Measurements from ENCODE around the gene NXT1. TPM values are rescaled to one million over a fixed set of nuclear protein-coding genes. Genes with fewer than 3 reads are reported as not detected.
A peak's percentile ranks its signal among the peaks of the same experiment; 100 is the strongest.
"Not testable (repeated sequence)": the region's sequence is repeated elsewhere in the genome, so short reads cannot be mapped to it uniquely, and the experiment has no call there.

The NXT1 gene
- total RNA-seq, 8 experiments from 2014 or later = 15.8 to 31.4 (median 22.2) TPM

- no peak overlapping the region for H3K27ac ChIP-seq
- ATAC-seq (replicated peaks in 6 of 8) = no peak
- no peak overlapping the region for H3K4me3 ChIP-seq
- 0 to 100% (median 50%) methylated on average over 1 to 3 of the region's 3 CpGs; no CpG with 5 or more reads in 3 of the 10 experiments for WGBS, 10 experiments
- peaks cover 5 to 11% of the 10 kb centered on the region in 2 donors for H3K4me1 ChIP-seq (replicated peaks in 1 of 2)
- in situ Hi-C loops (cut with MboI; ENCODE audit: low pct_unique_long_range_greater_than_20kb in 2 of 9, low sequenced_read_pairs in 9 of 9, unreplicated experiment in 9 of 9) = loop anchor here in 7 of 9 experiments (10.0 to 25.0 kb wide), 7 partner anchors 297 to 999 kb away; partner anchors contain the start of genes SSTR4 (in 2 of the 7) and THBD (in 2 of the 7)
Measured at GRCh38 chr20:23334111-23334510, 16.5 kb upstream of the NXT1 start.

GRCh38 chr20:23335521-23335920 is 15.1 kb upstream of the NXT1 start:
- in situ Hi-C loops (cut with MboI; ENCODE audit: low pct_unique_long_range_greater_than_20kb in 2 of 9, low sequenced_read_pairs in 9 of 9, unreplicated experiment in 9 of 9) = loop anchor here in 7 of 9 experiments (10.0 to 25.0 kb wide), 7 partner anchors 298 to 1001 kb away; partner anchors contain the start of genes SSTR4 (in 2 of the 7) and THBD (in 2 of the 7)

GRCh38 chr20:23336476-23336875 is 14.1 kb upstream of the NXT1 start:
- Histone ChIP-seq H3K27ac (no peak overlapping the region), H3K4me1 (replicated peaks in 1 of 2) (peaks cover 5 to 11% of the 10 kb centered on the region in 2 donors), H3K4me3 (no peak overlapping the region)
- in situ Hi-C loops (cut with MboI; ENCODE audit: low pct_unique_long_range_greater_than_20kb in 2 of 9, low sequenced_read_pairs in 9 of 9, unreplicated experiment in 9 of 9) = loop anchor here in 7 of 9 experiments (10.0 to 25.0 kb wide), 7 partner anchors 299 to 1002 kb away; partner anchors contain the start of genes SSTR4 (in 2 of the 7) and THBD (in 2 of the 7)
- ATAC-seq (replicated peaks in 6 of 8) = peak in 2 of 8 experiments; percentile 17 to 37
- 69 to 100% (median 92%) methylated on average over 1 to 5 of the region's 5 CpGs; no CpG with 5 or more reads in 1 of the 10 experiments for WGBS, 10 experiments

More at GRCh38 chr20:23335521-23335920, 15.1 kb upstream of the NXT1 start:
- Histone ChIP-seq H3K4me1 (replicated peaks in 1 of 2) (peaks cover 5 to 11% of the 10 kb centered on the region in 2 donors), H3K4me3 (no peak overlapping the region), H3K27ac (no peak overlapping the region)
- 43 to 100% (median 88%) methylated on average over 1 to 5 of the region's 5 CpGs; no CpG with 5 or more reads in 3 of the 10 experiments for WGBS, 10 experiments
- ATAC-seq (replicated peaks in 6 of 8) = no peak

GRCh38 chr20:23337312-23337711 is 13.3 kb upstream of the NXT1 start:
- Histone ChIP-seq H3K4me3 (no peak overlapping the region), H3K4me1 (replicated peaks in 1 of 2) (peaks cover 5 to 11% of the 10 kb centered on the region in 2 donors), H3K27ac (no peak overlapping the region)
- ATAC-seq (replicated peaks in 6 of 8) = peak; percentile 55 to 94 (median 86)
- in situ Hi-C loops (cut with MboI; ENCODE audit: low pct_unique_long_range_greater_than_20kb in 2 of 9, low sequenced_read_pairs in 9 of 9, unreplicated experiment in 9 of 9) = loop anchor here in 7 of 9 experiments (10.0 to 25.0 kb wide), 7 partner anchors 300 to 1003 kb away; partner anchors contain the start of genes SSTR4 (in 2 of the 7) and THBD (in 2 of the 7)

- Histone ChIP-seq H3K4me1 (replicated peaks in 1 of 2) (peaks cover 5 to 11% of the 10 kb centered on the region in 2 donors), H3K27ac (no peak overlapping the region), H3K4me3 (no peak overlapping the region)
- WGBS, 10 experiments = 60 to 100% (median 98%) methylated on average over 1 to 5 of the region's 13 CpGs; no CpG with 5 or more reads in 4 of the 10 experiments
- ATAC-seq (replicated peaks in 6 of 8) = no peak
- in situ Hi-C loops (cut with MboI; ENCODE audit: low pct_unique_long_range_greater_than_20kb in 2 of 9, low sequenced_read_pairs in 9 of 9, unreplicated experiment in 9 of 9) = loop anchor here in 8 of 9 experiments (10.0 to 25.0 kb wide), 9 partner anchors 285 to 1005 kb away; partner anchors contain the start of genes SSTR4 (in 2 of the 8) and THBD (in 2 of the 8)
Measured at GRCh38 chr20:23339986-23340385, 10.6 kb upstream of the NXT1 start.

- H3K4me1 ChIP-seq (replicated peaks in 1 of 2) = peaks cover 5 to 11% of the 10 kb centered on the region in 2 donors
- H3K4me3 ChIP-seq = no peak overlapping the region
- in situ Hi-C loops (cut with MboI; ENCODE audit: low pct_unique_long_range_greater_than_20kb in 2 of 9, low sequenced_read_pairs in 9 of 9, unreplicated experiment in 9 of 9) = loop anchor here in 6 of 9 experiments (10.0 to 25.0 kb wide), 8 partner anchors 286 to 1003 kb away; partner anchors contain the start of genes SSTR4 (in 2 of the 6) and THBD (in 2 of the 6)
- peak; percentile 68 to 88 (median 74) for ATAC-seq (replicated peaks in 6 of 8)
- 20 to 71% (median 36%) methylated on average over 1 to 8 of the region's 9 CpGs; no CpG with 5 or more reads in 2 of the 10 experiments for WGBS, 10 experiments
- no peak overlapping the region for H3K27ac ChIP-seq
Measured at GRCh38 chr20:23340524-23340923, 10.1 kb upstream of the NXT1 start.

GRCh38 chr20:23341073-23341472 is 9.5 kb upstream of the NXT1 start:
- no peak overlapping the region for H3K27ac ChIP-seq
- in situ Hi-C loops (cut with MboI; ENCODE audit: low pct_unique_long_range_greater_than_20kb in 2 of 9, low sequenced_read_pairs in 9 of 9, unreplicated experiment in 9 of 9) = loop anchor here in 6 of 9 experiments (10.0 to 25.0 kb wide), 8 partner anchors 286 to 1004 kb away; partner anchors contain the start of genes SSTR4 (in 2 of the 6) and THBD (in 2 of the 6)
- 8 to 83% (median 33%) methylated on average over 1 to 2 of the region's 2 CpGs; no CpG with 5 or more reads in 4 of the 10 experiments for WGBS, 10 experiments
- no peak for ATAC-seq (replicated peaks in 6 of 8)
- no peak overlapping the region for H3K4me3 ChIP-seq
- peaks cover 5 to 11% of the 10 kb centered on the region in 2 donors for H3K4me1 ChIP-seq (replicated peaks in 1 of 2)

- no peak overlapping the region for H3K27ac ChIP-seq
- in situ Hi-C loops (cut with MboI; ENCODE audit: low pct_unique_long_range_greater_than_20kb in 2 of 9, low sequenced_read_pairs in 9 of 9, unreplicated experiment in 9 of 9) = loop anchor here in 6 of 9 experiments (10.0 to 25.0 kb wide), 8 partner anchors 289 to 1006 kb away; partner anchors contain the start of genes SSTR4 (in 2 of the 6) and THBD (in 2 of the 6)
- 43 to 100% (median 94%) methylated on average over 1 of the region's 1 CpG; no CpG with 5 or more reads in 4 of the 10 experiments for WGBS, 10 experiments
- peaks cover 0 to 6% of the 10 kb centered on the region in 2 donors for H3K4me1 ChIP-seq (replicated peaks in 1 of 2)
- no peak for ATAC-seq (replicated peaks in 6 of 8)
- no peak overlapping the region for H3K4me3 ChIP-seq
Measured at GRCh38 chr20:23343590-23343989, 7.0 kb upstream of the NXT1 start.

- in situ Hi-C loops (cut with MboI; ENCODE audit: low pct_unique_long_range_greater_than_20kb in 2 of 9, low sequenced_read_pairs in 9 of 9, unreplicated experiment in 9 of 9) = loop anchor here in 6 of 9 experiments (10.0 to 25.0 kb wide), 8 partner anchors 290 to 1007 kb away; partner anchors contain the start of genes SSTR4 (in 2 of the 6) and THBD (in 2 of the 6)
- no peak for ATAC-seq (replicated peaks in 6 of 8)
- Histone ChIP-seq H3K4me3 (no peak overlapping the region), H3K4me1 (replicated peaks in 1 of 2) (peaks cover 4 to 12% of the 10 kb centered on the region in 2 donors), H3K27ac (no peak overlapping the region)
- WGBS, 10 experiments = 80 to 100% (median 80%) methylated on average over 1 to 4 of the region's 5 CpGs; no CpG with 5 or more reads in 7 of the 10 experiments
Measured at GRCh38 chr20:23344336-23344735, 6.3 kb upstream of the NXT1 start.

- H3K27ac ChIP-seq = no peak overlapping the region
- ATAC-seq (replicated peaks in 6 of 8) = no peak
- no peak overlapping the region for H3K4me3 ChIP-seq
- WGBS, 10 experiments = 20 to 100% (median 84%) methylated on average over 1 to 3 of the region's 4 CpGs; no CpG with 5 or more reads in 1 of the 10 experiments
- in situ Hi-C loops (cut with MboI; ENCODE audit: low pct_unique_long_range_greater_than_20kb in 2 of 9, low sequenced_read_pairs in 9 of 9, unreplicated experiment in 9 of 9) = loop anchor here in 6 of 9 experiments (10.0 to 25.0 kb wide), 8 partner anchors 291 to 1009 kb away; partner anchors contain the start of genes SSTR4 (in 2 of the 6) and THBD (in 2 of the 6)
- H3K4me1 ChIP-seq (replicated peaks in 1 of 2) = peaks cover 5 to 14% of the 10 kb centered on the region in 2 donors
Measured at GRCh38 chr20:23346002-23346401, 4.6 kb upstream of the NXT1 start.

GRCh38 chr20:23347791-23348190 is 2.8 kb upstream of the NXT1 start:
- in situ Hi-C loops (cut with MboI; ENCODE audit: low pct_unique_long_range_greater_than_20kb in 2 of 9, low sequenced_read_pairs in 9 of 9, unreplicated experiment in 9 of 9) = loop anchor here in 6 of 9 experiments (10.0 to 25.0 kb wide), 8 partner anchors 293 to 1010 kb away; partner anchors contain the start of genes SSTR4 (in 2 of the 6) and THBD (in 2 of the 6)
- 66 to 87% (median 78%) methylated on average over 2 to 6 of the region's 6 CpGs; no CpG with 5 or more reads in 4 of the 10 experiments for WGBS, 10 experiments
- Histone ChIP-seq H3K4me3 (no peak overlapping the region), H3K27ac (no peak overlapping the region), H3K4me1 (replicated peaks in 1 of 2) (peaks cover 12 to 16% of the 10 kb centered on the region in 2 donors)
- no peak for ATAC-seq (replicated peaks in 6 of 8)

GRCh38 chr20:23348510-23348909 is 2.1 kb upstream of the NXT1 start:
- peaks cover 12 to 16% of the 10 kb centered on the region in 2 donors for H3K4me1 ChIP-seq (replicated peaks in 1 of 2)
- H3K4me3 ChIP-seq; ATAC-seq (replicated peaks in 6 of 8); H3K27ac ChIP-seq: not testable (repeated sequence)
- in situ Hi-C loops (cut with MboI; ENCODE audit: low pct_unique_long_range_greater_than_20kb in 2 of 9, low sequenced_read_pairs in 9 of 9, unreplicated experiment in 9 of 9) = loop anchor here in 6 of 9 experiments (10.0 to 25.0 kb wide), 8 partner anchors 294 to 1011 kb away; partner anchors contain the start of genes SSTR4 (in 2 of the 6) and THBD (in 2 of the 6)
- 50 to 100% (median 90%) methylated on average over 1 to 4 of the region's 6 CpGs; no CpG with 5 or more reads in 5 of the 10 experiments for WGBS, 10 experiments
